Neural progenitor cell (in vitro differentiated cells): Measurements from ENCODE around the gene EMP1. TPM values are rescaled to one million over a fixed set of nuclear protein-coding genes. Genes with fewer than 3 reads are reported as not detected.

Experiments used
- DNase-seq: peaks from one replicate; pipeline ENCODE4 v3.0.0-alpha.2; 2016; ENCODE audit warnings: low spot score
- H2AFZ ChIP-seq: fragments of 200-600 bp; sonication (generic); replicated peaks from 2 replicates; pipeline ENCODE4 v1.6.1; 2016; ENCODE audit warnings: antibody characterized with exemption
- H3F3A ChIP-seq: fragments of 200-600 bp; sonication (generic); 2 replicates; pipeline ENCODE4 v1.6.1; 2016; ENCODE audit warnings: antibody characterized with exemption, low read depth
- H3K27ac ChIP-seq: fragments of 200-600 bp; sonication (generic); 2 replicates; pipeline ENCODE4 v1.5.1; 2016; ENCODE audit warnings: mild to moderate bottlenecking
- H3K27me3 ChIP-seq: fragments of 200-600 bp; sonication (generic); 2 replicates; pipeline ENCODE4 v1.6.1; 2016; ENCODE audit warnings: mild to moderate bottlenecking, moderate library complexity
- H3K36me3 ChIP-seq: fragments of 200-600 bp; sonication (generic); 2 replicates; pipeline ENCODE4 v1.5.1; 2016
- H3K4me1 ChIP-seq: fragments of 200-600 bp; sonication (generic); 2 replicates; pipeline ENCODE4 v1.6.1; 2016; ENCODE audit warnings: mixed run types
- H3K4me2 ChIP-seq: fragments of 200-600 bp; sonication (generic); 2 replicates; pipeline ENCODE4 v1.6.1; 2016
- H3K4me3 ChIP-seq: fragments of 200-600 bp; sonication (generic); 2 replicates; pipeline ENCODE4 v1.5.1; 2016
- H3K79me2 ChIP-seq: fragments of 200-600 bp; sonication (generic); 2 replicates; pipeline ENCODE4 v1.6.1; 2016; ENCODE audit warnings: low read depth
- H3K9ac ChIP-seq: fragments of 200-600 bp; sonication (generic); 2 replicates; pipeline ENCODE4 v1.6.1; 2016
- H3K9me3 ChIP-seq: fragments of 200-600 bp; sonication (generic); 2 replicates; pipeline ENCODE4 v1.5.1; 2016; ENCODE audit warnings: low read depth
- H4K20me1 ChIP-seq: fragments of 200-600 bp; sonication (generic); 2 replicates; pipeline ENCODE4 v1.6.1; 2016; ENCODE audit warnings: low read depth
- H3K27ac Mint-ChIP-seq: 3 replicates; pipeline ENCODE4 v1.8.0; 2021; ENCODE audit warnings: mixed read lengths
- H3K27me3 Mint-ChIP-seq: 2 replicates; pipeline ENCODE4 v1.8.0; 2022; ENCODE audit warnings: low read depth, mild to moderate bottlenecking, inconsistent platforms, moderate library complexity, mixed read lengths; ENCODE audit not compliant: insufficient read depth
- H3K36me3 Mint-ChIP-seq: 3 replicates; pipeline ENCODE4 v1.8.0; 2021; ENCODE audit warnings: mixed read lengths
- H3K4me1 Mint-ChIP-seq: 3 replicates; pipeline ENCODE4 v1.8.0; 2021; ENCODE audit warnings: mixed read lengths
- H3K4me3 Mint-ChIP-seq: 3 replicates; pipeline ENCODE4 v1.8.0; 2021; ENCODE audit warnings: mild to moderate bottlenecking, moderate library complexity, mixed read lengths
- H3K9me3 Mint-ChIP-seq: 3 replicates; pipeline ENCODE4 v1.8.0; 2020; ENCODE audit warnings: mixed read lengths
- CTCF ChIP-seq: fragments of 200-600 bp; sonication (generic); IDR thresholded peaks from 2 replicates; pipeline ENCODE4 v1.5.1; 2017; ENCODE audit warnings: antibody characterized with exemption, mild to moderate bottlenecking
- EZH2 ChIP-seq: fragments of 200-600 bp; sonication (generic); IDR thresholded peaks from 2 replicates; pipeline ENCODE4 v1.6.1; 2017; ENCODE audit warnings: antibody characterized with exemption, mild to moderate bottlenecking, moderate library complexity
- EZH2phosphoT487 ChIP-seq: fragments of 200-600 bp; sonication (generic); IDR thresholded peaks from 2 replicates; pipeline ENCODE4 v1.6.1; 2017; ENCODE audit warnings: antibody characterized with exemption
- total RNA-seq: library from RNA; depleted of rRNA; stranded (reverse); fragments of >200 nt; gene quantifications from 2 replicates; pipeline ENCODE4 v1.2.3, GENCODE V29; 2015; ENCODE audit warnings: low replicate concordance

EMP1 gene
- total RNA-seq = 0.43 TPM in 1 of 2 replicates, not detected in the other

- no peaks in the 10 kb centered on the region for H3K36me3 ChIP-seq
- peak; percentile 13 for DNase-seq
- H3K27me3 ChIP-seq = no peaks in the 10 kb centered on the region
- peaks cover under 1% of the 10 kb centered on the region for H3K9me3 Mint-ChIP-seq
- H4K20me1 ChIP-seq = no peaks in the 10 kb centered on the region
- no peak within 1 kb of the TSS for H3K4me2 ChIP-seq
- H3K9me3 ChIP-seq = no peaks in the 10 kb centered on the region
- peaks cover 60% of the 10 kb centered on the region for H3K4me1 Mint-ChIP-seq
- peaks cover 29% of the 10 kb centered on the region for H3K4me1 ChIP-seq
- H3F3A ChIP-seq = no peaks in the 10 kb centered on the region
- H3K9ac ChIP-seq = no peak within 1 kb of the TSS
- no peaks in the 10 kb centered on the region for H3K79me2 ChIP-seq
- no peaks in the 10 kb centered on the region for H3K36me3 Mint-ChIP-seq
- H3K27ac Mint-ChIP-seq = peak within 1 kb of the TSS; percentile 8
- no peak for TF ChIP-seq CTCF
- no peak for TF ChIP-seq EZH2phosphoT487
- TF ChIP-seq EZH2 = no peak
- H3K27me3 Mint-ChIP-seq = peaks cover 11% of the 10 kb centered on the region
- no peak within 1 kb of the TSS for H3K27ac ChIP-seq
- peak within 1 kb of the TSS; percentile 16 for H3K4me3 Mint-ChIP-seq
- H2AFZ ChIP-seq = no peak within 1 kb of the TSS
- no peak within 1 kb of the TSS for H3K4me3 ChIP-seq
Observed at GRCh38 chr12:13196130-13196921, at the start of gene EMP1. TSS of gene EMP1 (plus strand) at chr12:13196726. CDS start at chr12:13211511, 14,785 bp downstream.

- Histone ChIP-seq H3K9ac (no peak overlapping the region), H3K36me3 (no peaks in the 10 kb centered on the region), H3K27me3 (no peaks in the 10 kb centered on the region), H4K20me1 (no peaks in the 10 kb centered on the region), H3K79me2 (no peaks in the 10 kb centered on the region), H3K9me3 (no peaks in the 10 kb centered on the region), H3K4me1 (peaks cover 3% of the 10 kb centered on the region), H3K4me3 (no peak overlapping the region), H3F3A (peaks cover 1% of the 10 kb centered on the region), H3K27ac (no peak overlapping the region), H2AFZ (peak overlapping the region; percentile 1), H3K4me2 (no peak overlapping the region)
- Mint-ChIP-seq H3K36me3 (peaks cover 2% of the 10 kb centered on the region), H3K4me1 (no peaks in the 10 kb centered on the region), H3K27ac (no peak overlapping the region), H3K27me3 (peaks cover 3% of the 10 kb centered on the region), H3K9me3 (peaks cover 3% of the 10 kb centered on the region), H3K4me3 (no peak overlapping the region)
- TF ChIP-seq EZH2 (no peak), EZH2phosphoT487 (no peak), CTCF (no peak)
- DNase-seq = no peak
Observed at GRCh38 chr12:13147688-13148484, 48.6 kb upstream of the EMP1 start.

- H3K27ac Mint-ChIP-seq = no peak overlapping the region
- no peaks in the 10 kb centered on the region for H3K4me1 Mint-ChIP-seq
- no peak for DNase-seq
- Histone ChIP-seq H3K79me2 (no peaks in the 10 kb centered on the region), H3K9me3 (no peaks in the 10 kb centered on the region), H3K9ac (no peak overlapping the region), H4K20me1 (no peaks in the 10 kb centered on the region), H3K4me1 (peaks cover 9% of the 10 kb centered on the region), H3K4me2 (no peak overlapping the region), H3K27ac (no peak overlapping the region), H3K36me3 (no peaks in the 10 kb centered on the region), H3K27me3 (no peaks in the 10 kb centered on the region), H2AFZ (no peak overlapping the region), H3K4me3 (no peak overlapping the region), H3F3A (peaks cover 6% of the 10 kb centered on the region)
- peaks cover 3% of the 10 kb centered on the region for H3K9me3 Mint-ChIP-seq
- H3K27me3 Mint-ChIP-seq = peaks cover 3% of the 10 kb centered on the region
- no peak for TF ChIP-seq CTCF
- TF ChIP-seq EZH2phosphoT487 = no peak
- no peak for TF ChIP-seq EZH2
- no peak overlapping the region for H3K4me3 Mint-ChIP-seq
- peaks cover 2% of the 10 kb centered on the region for H3K36me3 Mint-ChIP-seq
Observed at GRCh38 chr12:13148485-13148847, 48.1 kb upstream of the EMP1 start.
